ENCODE results near the gene TMEM184A. TPM values are rescaled to one million over a fixed set of nuclear protein-coding genes. Genes with fewer than 3 reads are reported as not detected.

Gene TMEM184A
- total and polyA plus RNA-seq, 10 of the 15 experiments (the other 5 are each of a cell fraction or from before 2014, with no cell fraction given), result 0.04 to 0.15 TPM; not detected in 8

DNA sequence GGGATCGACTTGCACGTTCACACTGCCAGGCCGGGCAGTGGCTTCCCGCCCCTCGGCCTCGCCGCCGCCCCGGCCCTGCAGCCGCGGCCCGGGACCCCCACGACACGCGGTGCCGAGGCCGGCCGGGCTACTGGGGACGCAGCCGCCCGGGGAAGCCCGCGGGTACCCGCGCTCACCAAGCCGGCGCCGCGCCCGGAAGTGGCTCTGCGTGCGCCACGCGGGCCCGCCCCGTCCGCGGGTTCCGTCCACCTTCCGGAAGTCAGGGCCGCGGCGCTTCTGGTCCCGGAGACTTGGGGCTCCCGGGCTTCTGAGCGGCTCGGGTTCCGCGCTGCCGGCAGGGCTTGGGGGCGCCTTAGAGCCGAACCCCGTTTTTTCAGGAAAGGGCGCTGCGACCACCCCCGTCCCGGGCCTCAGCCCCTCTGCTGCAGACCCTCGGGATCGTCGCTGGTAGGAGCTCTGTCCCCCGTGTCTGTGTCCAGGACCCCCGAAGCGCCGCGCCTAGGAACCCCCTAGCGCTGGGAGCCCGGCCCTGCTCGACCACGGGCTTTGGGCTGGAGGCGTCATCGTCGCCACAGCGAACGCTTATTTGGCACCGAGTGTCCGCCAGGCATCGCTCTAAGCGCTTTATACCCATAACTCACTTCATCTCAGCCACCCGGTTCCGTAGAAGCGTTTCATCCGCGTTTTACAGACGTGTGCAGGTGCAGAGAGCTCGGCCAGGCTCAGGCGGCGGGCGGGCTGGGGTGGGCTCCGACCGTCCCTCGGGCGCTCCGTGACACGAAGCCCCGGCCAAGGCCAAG, 14.0 kb upstream of the TMEM184A start, which contains the start of gene PSMG3 (continued):
- TF ChIP-seq, protein P1, sequence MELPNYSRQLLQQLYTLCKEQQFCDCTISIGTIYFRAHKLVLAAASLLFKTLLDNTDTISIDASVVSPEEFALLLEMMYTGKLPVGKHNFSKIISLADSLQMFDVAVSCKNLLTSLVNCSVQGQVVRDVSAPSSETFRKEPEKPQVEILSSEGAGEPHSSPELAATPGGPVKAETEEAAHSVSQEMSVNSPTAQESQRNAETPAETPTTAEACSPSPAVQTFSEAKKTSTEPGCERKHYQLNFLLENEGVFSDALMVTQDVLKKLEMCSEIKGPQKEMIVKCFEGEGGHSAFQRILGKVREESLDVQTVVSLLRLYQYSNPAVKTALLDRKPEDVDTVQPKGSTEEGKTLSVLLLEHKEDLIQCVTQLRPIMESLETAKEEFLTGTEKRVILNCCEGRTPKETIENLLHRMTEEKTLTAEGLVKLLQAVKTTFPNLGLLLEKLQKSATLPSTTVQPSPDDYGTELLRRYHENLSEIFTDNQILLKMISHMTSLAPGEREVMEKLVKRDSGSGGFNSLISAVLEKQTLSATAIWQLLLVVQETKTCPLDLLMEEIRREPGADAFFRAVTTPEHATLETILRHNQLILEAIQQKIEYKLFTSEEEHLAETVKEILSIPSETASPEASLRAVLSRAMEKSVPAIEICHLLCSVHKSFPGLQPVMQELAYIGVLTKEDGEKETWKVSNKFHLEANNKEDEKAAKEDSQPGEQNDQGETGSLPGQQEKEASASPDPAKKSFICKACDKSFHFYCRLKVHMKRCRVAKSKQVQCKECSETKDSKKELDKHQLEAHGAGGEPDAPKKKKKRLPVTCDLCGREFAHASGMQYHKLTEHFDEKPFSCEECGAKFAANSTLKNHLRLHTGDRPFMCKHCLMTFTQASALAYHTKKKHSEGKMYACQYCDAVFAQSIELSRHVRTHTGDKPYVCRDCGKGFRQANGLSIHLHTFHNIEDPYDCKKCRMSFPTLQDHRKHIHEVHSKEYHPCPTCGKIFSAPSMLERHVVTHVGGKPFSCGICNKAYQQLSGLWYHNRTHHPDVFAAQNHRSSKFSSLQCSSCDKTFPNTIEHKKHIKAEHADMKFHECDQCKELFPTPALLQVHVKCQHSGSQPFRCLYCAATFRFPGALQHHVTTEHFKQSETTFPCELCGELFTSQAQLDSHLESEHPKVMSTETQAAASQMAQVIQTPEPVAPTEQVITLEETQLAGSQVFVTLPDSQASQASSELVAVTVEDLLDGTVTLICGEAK (IDR thresholded peaks at IDR 0.05; ENCODE audit: borderline replicate concordance), result peak; percentile 98
- peak in 1 of 2 experiments; percentile 73; a peak in 2 of 4 replicates for TF ChIP-seq BHLHE40 (IDR thresholded peaks at IDR 0.05; ENCODE audit: borderline replicate concordance in 1 of 2, low read depth in 2 of 2, low read length in 1 of 2)
- TF ChIP-seq, protein P2, sequence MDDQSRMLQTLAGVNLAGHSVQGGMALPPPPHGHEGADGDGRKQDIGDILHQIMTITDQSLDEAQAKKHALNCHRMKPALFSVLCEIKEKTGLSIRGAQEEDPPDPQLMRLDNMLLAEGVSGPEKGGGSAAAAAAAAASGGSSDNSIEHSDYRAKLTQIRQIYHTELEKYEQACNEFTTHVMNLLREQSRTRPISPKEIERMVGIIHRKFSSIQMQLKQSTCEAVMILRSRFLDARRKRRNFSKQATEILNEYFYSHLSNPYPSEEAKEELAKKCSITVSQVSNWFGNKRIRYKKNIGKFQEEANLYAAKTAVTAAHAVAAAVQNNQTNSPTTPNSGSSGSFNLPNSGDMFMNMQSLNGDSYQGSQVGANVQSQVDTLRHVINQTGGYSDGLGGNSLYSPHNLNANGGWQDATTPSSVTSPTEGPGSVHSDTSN (IDR thresholded peaks at IDR 0.05; ENCODE audit: insufficient replicate concordance, low read depth, low read length), result peak; percentile 20
- TF ChIP-seq, protein P3, sequence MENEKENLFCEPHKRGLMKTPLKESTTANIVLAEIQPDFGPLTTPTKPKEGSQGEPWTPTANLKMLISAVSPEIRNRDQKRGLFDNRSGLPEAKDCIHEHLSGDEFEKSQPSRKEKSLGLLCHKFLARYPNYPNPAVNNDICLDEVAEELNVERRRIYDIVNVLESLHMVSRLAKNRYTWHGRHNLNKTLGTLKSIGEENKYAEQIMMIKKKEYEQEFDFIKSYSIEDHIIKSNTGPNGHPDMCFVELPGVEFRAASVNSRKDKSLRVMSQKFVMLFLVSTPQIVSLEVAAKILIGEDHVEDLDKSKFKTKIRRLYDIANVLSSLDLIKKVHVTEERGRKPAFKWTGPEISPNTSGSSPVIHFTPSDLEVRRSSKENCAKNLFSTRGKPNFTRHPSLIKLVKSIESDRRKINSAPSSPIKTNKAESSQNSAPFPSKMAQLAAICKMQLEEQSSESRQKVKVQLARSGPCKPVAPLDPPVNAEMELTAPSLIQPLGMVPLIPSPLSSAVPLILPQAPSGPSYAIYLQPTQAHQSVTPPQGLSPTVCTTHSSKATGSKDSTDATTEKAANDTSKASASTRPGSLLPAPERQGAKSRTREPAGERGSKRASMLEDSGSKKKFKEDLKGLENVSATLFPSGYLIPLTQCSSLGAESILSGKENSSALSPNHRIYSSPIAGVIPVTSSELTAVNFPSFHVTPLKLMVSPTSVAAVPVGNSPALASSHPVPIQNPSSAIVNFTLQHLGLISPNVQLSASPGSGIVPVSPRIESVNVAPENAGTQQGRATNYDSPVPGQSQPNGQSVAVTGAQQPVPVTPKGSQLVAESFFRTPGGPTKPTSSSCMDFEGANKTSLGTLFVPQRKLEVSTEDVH (IDR thresholded peaks at IDR 0.05; ENCODE audit: low read depth, partially characterized antibody), result peak; percentile 73
- TF ChIP-seq GATAD2B (conservative IDR thresholded peaks at IDR 0.05; ENCODE audit: low read depth), result peak; percentile 96; the same call in 1 of the 2 replicates
- TF ChIP-seq, protein P4, sequence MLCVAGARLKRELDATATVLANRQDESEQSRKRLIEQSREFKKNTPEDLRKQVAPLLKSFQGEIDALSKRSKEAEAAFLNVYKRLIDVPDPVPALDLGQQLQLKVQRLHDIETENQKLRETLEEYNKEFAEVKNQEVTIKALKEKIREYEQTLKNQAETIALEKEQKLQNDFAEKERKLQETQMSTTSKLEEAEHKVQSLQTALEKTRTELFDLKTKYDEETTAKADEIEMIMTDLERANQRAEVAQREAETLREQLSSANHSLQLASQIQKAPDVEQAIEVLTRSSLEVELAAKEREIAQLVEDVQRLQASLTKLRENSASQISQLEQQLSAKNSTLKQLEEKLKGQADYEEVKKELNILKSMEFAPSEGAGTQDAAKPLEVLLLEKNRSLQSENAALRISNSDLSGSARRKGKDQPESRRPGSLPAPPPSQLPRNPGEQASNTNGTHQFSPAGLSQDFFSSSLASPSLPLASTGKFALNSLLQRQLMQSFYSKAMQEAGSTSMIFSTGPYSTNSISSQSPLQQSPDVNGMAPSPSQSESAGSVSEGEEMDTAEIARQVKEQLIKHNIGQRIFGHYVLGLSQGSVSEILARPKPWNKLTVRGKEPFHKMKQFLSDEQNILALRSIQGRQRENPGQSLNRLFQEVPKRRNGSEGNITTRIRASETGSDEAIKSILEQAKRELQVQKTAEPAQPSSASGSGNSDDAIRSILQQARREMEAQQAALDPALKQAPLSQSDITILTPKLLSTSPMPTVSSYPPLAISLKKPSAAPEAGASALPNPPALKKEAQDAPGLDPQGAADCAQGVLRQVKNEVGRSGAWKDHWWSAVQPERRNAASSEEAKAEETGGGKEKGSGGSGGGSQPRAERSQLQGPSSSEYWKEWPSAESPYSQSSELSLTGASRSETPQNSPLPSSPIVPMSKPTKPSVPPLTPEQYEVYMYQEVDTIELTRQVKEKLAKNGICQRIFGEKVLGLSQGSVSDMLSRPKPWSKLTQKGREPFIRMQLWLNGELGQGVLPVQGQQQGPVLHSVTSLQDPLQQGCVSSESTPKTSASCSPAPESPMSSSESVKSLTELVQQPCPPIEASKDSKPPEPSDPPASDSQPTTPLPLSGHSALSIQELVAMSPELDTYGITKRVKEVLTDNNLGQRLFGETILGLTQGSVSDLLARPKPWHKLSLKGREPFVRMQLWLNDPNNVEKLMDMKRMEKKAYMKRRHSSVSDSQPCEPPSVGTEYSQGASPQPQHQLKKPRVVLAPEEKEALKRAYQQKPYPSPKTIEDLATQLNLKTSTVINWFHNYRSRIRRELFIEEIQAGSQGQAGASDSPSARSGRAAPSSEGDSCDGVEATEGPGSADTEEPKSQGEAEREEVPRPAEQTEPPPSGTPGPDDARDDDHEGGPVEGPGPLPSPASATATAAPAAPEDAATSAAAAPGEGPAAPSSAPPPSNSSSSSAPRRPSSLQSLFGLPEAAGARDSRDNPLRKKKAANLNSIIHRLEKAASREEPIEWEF (IDR thresholded peaks at IDR 0.05; ENCODE audit: insufficient replicate concordance, low read depth, low read length), result no peak
- TF ChIP-seq TCF12 (IDR thresholded peaks at IDR 0.05; ENCODE audit: low read depth, low read length), result peak; percentile 42; the same call in 1 of the 2 replicates
- TF ChIP-seq RUNX3 (IDR thresholded peaks at IDR 0.05; ENCODE audit: low read length), result peak; percentile 47
- peak; percentile 80 for TF ChIP-seq POLR2A (IDR thresholded peaks at IDR 0.05; ENCODE audit: low read depth, low read length)
- TF ChIP-seq, protein P5, sequence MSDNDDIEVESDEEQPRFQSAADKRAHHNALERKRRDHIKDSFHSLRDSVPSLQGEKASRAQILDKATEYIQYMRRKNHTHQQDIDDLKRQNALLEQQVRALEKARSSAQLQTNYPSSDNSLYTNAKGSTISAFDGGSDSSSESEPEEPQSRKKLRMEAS (IDR thresholded peaks at IDR 0.05; ENCODE audit: low read depth, low read length), result peak; percentile 16; the same call in 1 of the 2 replicates
- no peak for TF ChIP-seq YBX1 (IDR thresholded peaks at IDR 0.05)
- peak; percentile 85 for TF ChIP-seq RELA (IDR thresholded peaks at IDR 0.05; ENCODE audit: borderline replicate concordance, partially characterized antibody)
- TF ChIP-seq GABPA (IDR thresholded peaks at IDR 0.05; ENCODE audit: low read depth), result peak; percentile 96
- no peak for TF ChIP-seq NFYB (IDR thresholded peaks at IDR 0.05; ENCODE audit: insufficient read depth, low read depth, low read length)
- TF ChIP-seq HCFC1 (IDR thresholded peaks at IDR 0.05; ENCODE audit: low read length), result peak; percentile 83

All from GM12878 (cell line).